ENCODE measurements around the gene VDR.

The VDR gene

DNA sequence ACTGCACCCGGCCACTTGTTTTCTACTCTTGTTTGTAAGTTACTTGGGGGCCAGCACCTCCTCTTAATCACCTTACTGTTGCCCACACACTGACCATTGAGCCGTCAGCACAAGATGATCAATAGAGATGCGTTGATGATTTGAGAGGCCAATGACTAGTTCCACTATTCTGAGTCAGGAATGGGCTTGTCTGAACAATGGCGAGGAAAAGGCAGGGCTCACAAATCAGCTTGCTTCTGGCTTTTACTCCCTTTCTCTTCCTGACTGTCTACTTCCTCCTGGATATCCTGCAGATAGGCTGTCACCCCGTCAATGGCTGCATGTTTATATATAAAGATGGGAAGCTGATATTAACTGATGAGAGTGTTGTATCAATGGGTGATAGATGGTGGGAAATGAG lies 55.9 kb downstream of the VDR start:
- ATAC-seq = no peak
- TF ChIP-seq TCF4 (CRISPR knock-in tag; IDR thresholded peaks at IDR 0.05; ENCODE audit: borderline replicate concordance) = no peak
- no peak for TF ChIP-seq GLIS3 (CRISPR knock-in tag; IDR thresholded peaks at IDR 0.05)
- no peak for TF ChIP-seq ZNF70 (CRISPR knock-in tag; IDR thresholded peaks at IDR 0.05)
- no peak for TF ChIP-seq RARB (CRISPR knock-in tag; IDR thresholded peaks at IDR 0.05)
- TF ChIP-seq ISL1 (CRISPR knock-in tag; IDR thresholded peaks at IDR 0.05) = no peak
- TF ChIP-seq ZNF8 (CRISPR knock-in tag; IDR thresholded peaks at IDR 0.05) = no peak
- no peak for TF ChIP-seq ZC3H10 (CRISPR knock-in tag; IDR thresholded peaks at IDR 0.05)
- TF ChIP-seq, protein P1, sequence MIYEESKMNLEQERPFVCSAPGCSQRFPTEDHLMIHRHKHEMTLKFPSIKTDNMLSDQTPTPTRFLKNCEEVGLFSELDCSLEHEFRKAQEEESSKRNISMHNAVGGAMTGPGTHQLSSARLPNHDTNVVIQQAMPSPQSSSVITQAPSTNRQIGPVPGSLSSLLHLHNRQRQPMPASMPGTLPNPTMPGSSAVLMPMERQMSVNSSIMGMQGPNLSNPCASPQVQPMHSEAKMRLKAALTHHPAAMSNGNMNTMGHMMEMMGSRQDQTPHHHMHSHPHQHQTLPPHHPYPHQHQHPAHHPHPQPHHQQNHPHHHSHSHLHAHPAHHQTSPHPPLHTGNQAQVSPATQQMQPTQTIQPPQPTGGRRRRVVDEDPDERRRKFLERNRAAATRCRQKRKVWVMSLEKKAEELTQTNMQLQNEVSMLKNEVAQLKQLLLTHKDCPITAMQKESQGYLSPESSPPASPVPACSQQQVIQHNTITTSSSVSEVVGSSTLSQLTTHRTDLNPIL (CRISPR knock-in tag; IDR thresholded peaks at IDR 0.05; ENCODE audit: low read depth) = no peak

DNA sequence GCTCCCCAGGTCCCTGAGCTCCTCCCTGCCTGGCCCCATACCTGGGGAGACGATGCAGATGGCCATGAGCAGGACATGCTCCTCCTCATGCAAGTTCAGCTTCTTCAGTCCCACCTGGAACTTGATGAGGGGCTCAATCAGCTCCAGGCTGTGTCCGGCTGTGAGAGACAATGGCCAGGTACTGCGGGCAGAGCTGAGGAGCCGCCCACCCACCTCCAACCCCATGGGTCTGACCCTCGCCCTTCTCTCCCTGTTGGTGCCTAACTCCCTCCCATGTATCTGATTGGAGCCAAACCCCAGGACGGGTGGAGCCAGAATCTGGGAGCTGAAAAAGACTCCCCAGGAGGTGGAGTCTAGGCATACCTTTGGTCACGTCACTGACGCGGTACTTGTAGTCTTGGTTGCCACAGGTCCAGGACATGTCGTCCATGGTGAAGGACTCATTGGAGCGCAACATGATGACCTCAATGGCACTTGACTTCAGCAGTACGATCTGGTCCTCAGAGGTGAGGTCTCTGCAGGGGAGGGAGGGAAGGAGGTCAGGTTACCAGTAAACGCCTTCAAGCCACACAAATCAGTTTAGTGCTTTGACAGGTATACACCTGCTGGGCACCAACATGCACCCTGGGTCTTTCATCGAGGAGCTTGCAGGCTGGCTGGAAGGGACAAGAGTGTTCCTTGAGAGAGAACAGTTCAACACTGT lies 58.3 kb downstream of the VDR start:
- TF ChIP-seq PPARA (CRISPR knock-in tag; IDR thresholded peaks at IDR 0.05; ENCODE audit: borderline replicate concordance) (no peak), ZNF8 (CRISPR knock-in tag; IDR thresholded peaks at IDR 0.05) (no peak), TOX (CRISPR knock-in tag; IDR thresholded peaks at IDR 0.05; ENCODE audit: borderline replicate concordance) (no peak), ZC3H10 (CRISPR knock-in tag; IDR thresholded peaks at IDR 0.05) (no peak), ZNF70 (CRISPR knock-in tag; IDR thresholded peaks at IDR 0.05) (no peak), TCF4 (CRISPR knock-in tag; IDR thresholded peaks at IDR 0.05; ENCODE audit: borderline replicate concordance) (no peak), ZFP3 (CRISPR knock-in tag; IDR thresholded peaks at IDR 0.05) (no peak), BACH2 (CRISPR knock-in tag; IDR thresholded peaks at IDR 0.05; ENCODE audit: borderline replicate concordance) (no peak), SNAI2 (CRISPR knock-in tag; IDR thresholded peaks at IDR 0.05) (no peak), ARNTL (CRISPR knock-in tag; IDR thresholded peaks at IDR 0.05; ENCODE audit: borderline replicate concordance, low read depth) (no peak)
- TF ChIP-seq, protein P2, sequence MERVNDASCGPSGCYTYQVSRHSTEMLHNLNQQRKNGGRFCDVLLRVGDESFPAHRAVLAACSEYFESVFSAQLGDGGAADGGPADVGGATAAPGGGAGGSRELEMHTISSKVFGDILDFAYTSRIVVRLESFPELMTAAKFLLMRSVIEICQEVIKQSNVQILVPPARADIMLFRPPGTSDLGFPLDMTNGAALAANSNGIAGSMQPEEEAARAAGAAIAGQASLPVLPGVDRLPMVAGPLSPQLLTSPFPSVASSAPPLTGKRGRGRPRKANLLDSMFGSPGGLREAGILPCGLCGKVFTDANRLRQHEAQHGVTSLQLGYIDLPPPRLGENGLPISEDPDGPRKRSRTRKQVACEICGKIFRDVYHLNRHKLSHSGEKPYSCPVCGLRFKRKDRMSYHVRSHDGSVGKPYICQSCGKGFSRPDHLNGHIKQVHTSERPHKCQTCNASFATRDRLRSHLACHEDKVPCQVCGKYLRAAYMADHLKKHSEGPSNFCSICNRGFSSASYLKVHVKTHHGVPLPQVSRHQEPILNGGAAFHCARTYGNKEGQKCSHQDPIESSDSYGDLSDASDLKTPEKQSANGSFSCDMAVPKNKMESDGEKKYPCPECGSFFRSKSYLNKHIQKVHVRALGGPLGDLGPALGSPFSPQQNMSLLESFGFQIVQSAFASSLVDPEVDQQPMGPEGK (CRISPR knock-in tag; IDR thresholded peaks at IDR 0.05; ENCODE audit: borderline replicate concordance) = no peak
- TF ChIP-seq, protein P1 (CRISPR knock-in tag; IDR thresholded peaks at IDR 0.05; ENCODE audit: low read depth) = no peak
- TF ChIP-seq, protein P3, sequence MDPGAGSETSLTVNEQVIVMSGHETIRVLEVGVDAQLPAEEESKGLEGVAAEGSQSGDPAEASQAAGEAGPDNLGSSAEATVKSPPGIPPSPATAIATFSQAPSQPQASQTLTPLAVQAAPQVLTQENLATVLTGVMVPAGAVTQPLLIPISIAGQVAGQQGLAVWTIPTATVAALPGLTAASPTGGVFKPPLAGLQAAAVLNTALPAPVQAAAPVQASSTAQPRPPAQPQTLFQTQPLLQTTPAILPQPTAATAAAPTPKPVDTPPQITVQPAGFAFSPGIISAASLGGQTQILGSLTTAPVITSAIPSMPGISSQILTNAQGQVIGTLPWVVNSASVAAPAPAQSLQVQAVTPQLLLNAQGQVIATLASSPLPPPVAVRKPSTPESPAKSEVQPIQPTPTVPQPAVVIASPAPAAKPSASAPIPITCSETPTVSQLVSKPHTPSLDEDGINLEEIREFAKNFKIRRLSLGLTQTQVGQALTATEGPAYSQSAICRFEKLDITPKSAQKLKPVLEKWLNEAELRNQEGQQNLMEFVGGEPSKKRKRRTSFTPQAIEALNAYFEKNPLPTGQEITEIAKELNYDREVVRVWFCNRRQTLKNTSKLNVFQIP (CRISPR knock-in tag; IDR thresholded peaks at IDR 0.05; ENCODE audit: borderline replicate concordance, low read depth) = no peak
- no peak for ATAC-seq

DNA sequence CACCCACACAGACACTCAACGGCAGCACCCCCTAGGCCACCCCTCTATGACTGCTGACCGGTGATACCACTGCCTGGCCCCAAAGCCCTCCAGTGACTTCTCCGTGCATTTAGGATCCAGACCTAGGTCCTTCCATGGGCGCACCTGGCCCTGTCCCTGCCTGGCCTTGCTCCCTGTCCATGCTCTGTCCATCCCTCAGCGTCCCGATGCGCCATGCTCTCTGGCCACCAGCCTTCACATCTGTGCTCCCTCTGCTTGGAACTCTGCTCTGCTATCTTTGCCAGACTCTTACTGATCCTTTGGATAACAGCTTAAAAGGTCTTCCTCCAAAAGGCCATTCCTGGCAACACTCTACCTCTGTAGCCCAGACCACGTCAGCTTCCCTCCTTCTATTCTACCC lies 59.7 kb downstream of the VDR start:
- ATAC-seq = no peak
- TF ChIP-seq ISL1 (CRISPR knock-in tag; IDR thresholded peaks at IDR 0.05) = no peak
- TF ChIP-seq SNAI2 (CRISPR knock-in tag; IDR thresholded peaks at IDR 0.05) = no peak
- TF ChIP-seq OSR1 (CRISPR knock-in tag; IDR thresholded peaks at IDR 0.05) = no peak
- TF ChIP-seq RARB (CRISPR knock-in tag; IDR thresholded peaks at IDR 0.05) = no peak
- no peak for TF ChIP-seq TCF4 (CRISPR knock-in tag; IDR thresholded peaks at IDR 0.05; ENCODE audit: borderline replicate concordance)
- no peak for TF ChIP-seq GLIS3 (CRISPR knock-in tag; IDR thresholded peaks at IDR 0.05)
- no peak for TF ChIP-seq ZNF70 (CRISPR knock-in tag; IDR thresholded peaks at IDR 0.05)
- TF ChIP-seq, protein P4, sequence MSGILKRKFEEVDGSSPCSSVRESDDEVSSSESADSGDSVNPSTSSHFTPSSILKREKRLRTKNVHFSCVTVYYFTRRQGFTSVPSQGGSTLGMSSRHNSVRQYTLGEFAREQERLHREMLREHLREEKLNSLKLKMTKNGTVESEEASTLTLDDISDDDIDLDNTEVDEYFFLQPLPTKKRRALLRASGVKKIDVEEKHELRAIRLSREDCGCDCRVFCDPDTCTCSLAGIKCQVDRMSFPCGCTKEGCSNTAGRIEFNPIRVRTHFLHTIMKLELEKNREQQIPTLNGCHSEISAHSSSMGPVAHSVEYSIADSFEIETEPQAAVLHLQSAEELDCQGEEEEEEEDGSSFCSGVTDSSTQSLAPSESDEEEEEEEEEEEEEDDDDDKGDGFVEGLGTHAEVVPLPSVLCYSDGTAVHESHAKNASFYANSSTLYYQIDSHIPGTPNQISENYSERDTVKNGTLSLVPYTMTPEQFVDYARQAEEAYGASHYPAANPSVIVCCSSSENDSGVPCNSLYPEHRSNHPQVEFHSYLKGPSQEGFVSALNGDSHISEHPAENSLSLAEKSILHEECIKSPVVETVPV (CRISPR knock-in tag; IDR thresholded peaks at IDR 0.05) = no peak
- TF ChIP-seq, protein P1 (CRISPR knock-in tag; IDR thresholded peaks at IDR 0.05; ENCODE audit: low read depth) = no peak
- no peak for TF ChIP-seq ZFP30 (CRISPR knock-in tag; IDR thresholded peaks at IDR 0.05)
- TF ChIP-seq, protein P3 (CRISPR knock-in tag; IDR thresholded peaks at IDR 0.05; ENCODE audit: borderline replicate concordance, low read depth) = no peak
- TF ChIP-seq CSDC2 (CRISPR knock-in tag; IDR thresholded peaks at IDR 0.05) = no peak
- TF ChIP-seq PPARA (CRISPR knock-in tag; IDR thresholded peaks at IDR 0.05; ENCODE audit: borderline replicate concordance) = no peak
- TF ChIP-seq ZFP3 (CRISPR knock-in tag; IDR thresholded peaks at IDR 0.05) = no peak
- no peak for TF ChIP-seq ESRRG (CRISPR knock-in tag; IDR thresholded peaks at IDR 0.05)
- TF ChIP-seq ZC3H10 (CRISPR knock-in tag; IDR thresholded peaks at IDR 0.05) = no peak
- TF ChIP-seq, protein P5, sequence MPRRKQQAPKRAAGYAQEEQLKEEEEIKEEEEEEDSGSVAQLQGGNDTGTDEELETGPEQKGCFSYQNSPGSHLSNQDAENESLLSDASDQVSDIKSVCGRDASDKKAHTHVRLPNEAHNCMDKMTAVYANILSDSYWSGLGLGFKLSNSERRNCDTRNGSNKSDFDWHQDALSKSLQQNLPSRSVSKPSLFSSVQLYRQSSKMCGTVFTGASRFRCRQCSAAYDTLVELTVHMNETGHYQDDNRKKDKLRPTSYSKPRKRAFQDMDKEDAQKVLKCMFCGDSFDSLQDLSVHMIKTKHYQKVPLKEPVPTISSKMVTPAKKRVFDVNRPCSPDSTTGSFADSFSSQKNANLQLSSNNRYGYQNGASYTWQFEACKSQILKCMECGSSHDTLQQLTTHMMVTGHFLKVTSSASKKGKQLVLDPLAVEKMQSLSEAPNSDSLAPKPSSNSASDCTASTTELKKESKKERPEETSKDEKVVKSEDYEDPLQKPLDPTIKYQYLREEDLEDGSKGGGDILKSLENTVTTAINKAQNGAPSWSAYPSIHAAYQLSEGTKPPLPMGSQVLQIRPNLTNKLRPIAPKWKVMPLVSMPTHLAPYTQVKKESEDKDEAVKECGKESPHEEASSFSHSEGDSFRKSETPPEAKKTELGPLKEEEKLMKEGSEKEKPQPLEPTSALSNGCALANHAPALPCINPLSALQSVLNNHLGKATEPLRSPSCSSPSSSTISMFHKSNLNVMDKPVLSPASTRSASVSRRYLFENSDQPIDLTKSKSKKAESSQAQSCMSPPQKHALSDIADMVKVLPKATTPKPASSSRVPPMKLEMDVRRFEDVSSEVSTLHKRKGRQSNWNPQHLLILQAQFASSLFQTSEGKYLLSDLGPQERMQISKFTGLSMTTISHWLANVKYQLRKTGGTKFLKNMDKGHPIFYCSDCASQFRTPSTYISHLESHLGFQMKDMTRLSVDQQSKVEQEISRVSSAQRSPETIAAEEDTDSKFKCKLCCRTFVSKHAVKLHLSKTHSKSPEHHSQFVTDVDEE (CRISPR knock-in tag; IDR thresholded peaks at IDR 0.05) = no peak
